Testis (tissue), 3 donors: ENCODE data around the gene NFKBIA. TPM values are rescaled to one million over a fixed set of nuclear protein-coding genes. Genes with fewer than 3 reads are reported as not detected.

Experiments
- DNase-seq: peaks from one replicate; pipeline ENCODE4 v3.0.0-alpha.2; 2019
- H3K27ac ChIP-seq, 2 donors: fragments of 200-600 bp; sonication (generic); one replicate each; pipeline ENCODE4 v1.5.1; 2019
- H3K27me3 ChIP-seq: fragments of 200-600 bp; sonication (generic); one replicate; pipeline ENCODE4 v1.5.1; 2019
- H3K36me3 ChIP-seq: fragments of 200-600 bp; sonication (generic); one replicate; pipeline ENCODE4 v1.5.1; 2017; ENCODE audit warnings: low read depth; ENCODE audit errors: missing control alignments
- H3K4me1 ChIP-seq: fragments of 200-600 bp; sonication (generic); one replicate; pipeline ENCODE4 v1.5.1; 2019
- H3K4me3 ChIP-seq, 2 donors: fragments of 200-600 bp; sonication (generic); one replicate each; pipeline ENCODE4 v1.5.1; 2017 to 2019
- H3K9me3 ChIP-seq: fragments of 200-600 bp; sonication (generic); one replicate; pipeline ENCODE4 v1.5.1; 2017
- POLR2A ChIP-seq: fragments of 450-650 bp; IDR thresholded peaks from one replicate; pipeline ENCODE4 v1.6.1; 2017; ENCODE audit warnings: antibody characterized with exemption, mild to moderate bottlenecking, moderate library complexity
- WGBS, 2 donors: methylation state at CpG; one replicate each; pipeline ENCODE4 v1.1.5; 2018; 5-methylcytosine and 5-hydroxymethylcytosine counted together
- intact Hi-C: fragments of 100-400 bp; cut with DNase I; formaldehyde crosslinking; loops from one replicate; pipeline ENCODE4 v1.15.1; 2023; ENCODE audit warnings: low total_unique reads
- polyA plus RNA-seq: library from polyadenylated mRNA; stranded (reverse); fragments of 350-450 nt; fragmentation: Illumina TruSeq; extraction: RNeasy Lipid Tissue Mini Kit (QIAGEN cat#74804); gene quantifications from one replicate; pipeline ENCODE4 v1.2.3, GENCODE V29; 2014; ENCODE audit warnings: low read depth, low replicate concordance; ENCODE audit not compliant: insufficient read depth
- total RNA-seq, 2 donors: library from RNA; depleted of rRNA; stranded (reverse); fragments of >200 nt; gene quantifications; one replicate each; pipeline ENCODE4 v1.2.3, GENCODE V29; 2016
- TF ChIP-seq, protein P1 (sequence below), 3 experiments: fragments of 450-650 bp in 2 of 3; fragments of 200-600 bp in 1 of 3; sonication (generic) in 1 of 3; IDR thresholded peaks; one replicate each; pipeline ENCODE4 v1.5.1; 2016 to 2019; ENCODE audit warnings: antibody characterized with exemption in 3 of 3, mild to moderate bottlenecking in 2 of 3, moderate library complexity in 1 of 3

The NFKBIA gene
- total and polyA plus RNA-seq, 3 donors from 2014 or later: 64.7 to 171 (median 154) TPM

GRCh38 chr14:35406090-35406489 is 1.5 kb upstream of the NFKBIA start:
- DNase-seq: no peak
- no peaks in the 10 kb centered on the region for H3K9me3 ChIP-seq
- intact Hi-C loops: loop anchor here (10.0 kb wide), 1 partner anchor 191 kb away; no protein-coding TSS in a partner anchor
- peaks cover 23% of the 10 kb centered on the region for H3K4me1 ChIP-seq
- H3K4me3 ChIP-seq: peak overlapping the region in 1 of 2 donors; percentile 92
- H3K36me3 ChIP-seq: no peaks in the 10 kb centered on the region
- no peaks in the 10 kb centered on the region for H3K27me3 ChIP-seq
- TF ChIP-seq POLR2A: no peak
- TF ChIP-seq, protein P1, sequence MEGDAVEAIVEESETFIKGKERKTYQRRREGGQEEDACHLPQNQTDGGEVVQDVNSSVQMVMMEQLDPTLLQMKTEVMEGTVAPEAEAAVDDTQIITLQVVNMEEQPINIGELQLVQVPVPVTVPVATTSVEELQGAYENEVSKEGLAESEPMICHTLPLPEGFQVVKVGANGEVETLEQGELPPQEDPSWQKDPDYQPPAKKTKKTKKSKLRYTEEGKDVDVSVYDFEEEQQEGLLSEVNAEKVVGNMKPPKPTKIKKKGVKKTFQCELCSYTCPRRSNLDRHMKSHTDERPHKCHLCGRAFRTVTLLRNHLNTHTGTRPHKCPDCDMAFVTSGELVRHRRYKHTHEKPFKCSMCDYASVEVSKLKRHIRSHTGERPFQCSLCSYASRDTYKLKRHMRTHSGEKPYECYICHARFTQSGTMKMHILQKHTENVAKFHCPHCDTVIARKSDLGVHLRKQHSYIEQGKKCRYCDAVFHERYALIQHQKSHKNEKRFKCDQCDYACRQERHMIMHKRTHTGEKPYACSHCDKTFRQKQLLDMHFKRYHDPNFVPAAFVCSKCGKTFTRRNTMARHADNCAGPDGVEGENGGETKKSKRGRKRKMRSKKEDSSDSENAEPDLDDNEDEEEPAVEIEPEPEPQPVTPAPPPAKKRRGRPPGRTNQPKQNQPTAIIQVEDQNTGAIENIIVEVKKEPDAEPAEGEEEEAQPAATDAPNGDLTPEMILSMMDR (IDR thresholded peaks at IDR 0.05): no peak
- H3K27ac ChIP-seq: peak overlapping the region; percentile 96 to 99
- 26 to 38% methylated on average over 2 of the region's 2 CpGs for WGBS, 2 donors

- intact Hi-C loops: loop anchor here (10.0 kb wide), 1 partner anchor 191 kb away; no protein-coding TSS in a partner anchor
- peak; percentile 56 for DNase-seq
- Histone ChIP-seq H3K27me3 (no peaks in the 10 kb centered on the region), H3K4me1 (peaks cover 28% of the 10 kb centered on the region), H3K9me3 (no peaks in the 10 kb centered on the region), H3K27ac (peak overlapping the region; percentile 96 to 99), H3K4me3 (peak overlapping the region; percentile 92 to 96), H3K36me3 (no peaks in the 10 kb centered on the region)
- TF ChIP-seq, protein P1 (IDR thresholded peaks at IDR 0.05): no peak
- TF ChIP-seq POLR2A: no peak
- 25 to 26% methylated on average over 14 of the region's 14 CpGs for WGBS, 2 donors
These were observed 901 bp upstream of the NFKBIA start for GRCh38 chr14:35405304-35405996.

DNA sequence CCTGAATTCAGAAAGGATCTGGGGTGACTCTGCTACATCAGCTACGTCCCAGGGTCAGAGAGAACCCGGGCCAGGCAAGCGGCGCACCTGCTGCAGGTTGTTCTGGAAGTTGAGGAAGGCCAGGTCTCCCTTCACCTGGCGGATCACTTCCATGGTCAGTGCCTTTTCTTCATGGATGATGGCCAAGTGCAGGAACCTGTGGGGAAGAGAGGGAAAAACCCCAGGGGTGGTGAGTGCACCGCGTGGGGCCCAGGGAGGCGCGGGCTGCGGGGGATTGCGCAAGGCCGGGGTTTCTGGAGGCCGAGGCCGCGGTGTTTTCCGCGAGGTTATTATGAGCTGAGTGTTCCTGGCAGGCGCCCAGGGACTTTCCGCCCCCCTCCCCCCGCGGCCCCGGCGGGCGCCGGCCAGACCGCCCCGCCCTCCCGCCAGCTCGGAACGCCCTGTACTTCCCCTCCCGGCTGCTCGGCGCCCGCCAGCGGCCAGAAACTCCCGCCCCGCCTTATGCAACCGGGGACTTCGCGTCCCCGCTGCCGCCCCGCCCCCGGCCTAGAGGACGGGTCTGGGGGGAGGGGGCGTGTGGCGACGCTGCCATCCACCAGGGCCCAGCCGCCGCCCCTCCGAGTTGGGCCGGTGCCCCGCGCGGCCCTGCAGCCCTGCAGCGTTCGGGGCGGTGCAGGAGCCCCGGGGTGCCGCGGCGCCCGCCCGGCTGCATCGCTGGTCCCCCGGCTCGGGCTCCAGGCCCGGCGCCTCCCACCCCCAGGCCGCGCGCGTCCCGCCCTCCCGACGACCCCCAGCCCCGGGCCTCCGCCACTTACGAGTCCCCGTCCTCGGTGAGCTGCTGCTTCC is 723 bp downstream of the NFKBIA start:
- Histone ChIP-seq H3K4me1 (peaks cover 28% of the 10 kb centered on the region), H3K36me3 (no peaks in the 10 kb centered on the region), H3K27ac (peak overlapping the region; percentile 96 to 99), H3K9me3 (no peaks in the 10 kb centered on the region), H3K4me3 (peak overlapping the region; percentile 92 to 96), H3K27me3 (no peaks in the 10 kb centered on the region)
- WGBS, 2 donors: 0% methylated on average over 38 to 40 of the region's 81 CpGs
- intact Hi-C loops: loop anchor here (1.0 to 10.0 kb wide), 2 partner anchors 68 to 189 kb away; no protein-coding TSS in a partner anchor
- TF ChIP-seq POLR2A: no peak
- TF ChIP-seq, protein P1 (IDR thresholded peaks at IDR 0.05): no peak
- DNase-seq: peak; percentile 96

- Histone ChIP-seq H3K36me3 (no peaks in the 10 kb centered on the region), H3K4me3 (peak overlapping the region; percentile 92 to 96), H3K27me3 (no peaks in the 10 kb centered on the region), H3K9me3 (no peaks in the 10 kb centered on the region), H3K27ac (peak overlapping the region; percentile 96 to 99), H3K4me1 (peaks cover 28% of the 10 kb centered on the region)
- no peak for DNase-seq
- WGBS, 2 donors: 11 to 17% methylated on average over 8 of the region's 8 CpGs
- TF ChIP-seq POLR2A: no peak
- TF ChIP-seq, protein P1 (IDR thresholded peaks at IDR 0.05): no peak
- intact Hi-C loops: loop anchor here (10.0 kb wide), 1 partner anchor 188 kb away; no protein-coding TSS in a partner anchor
These were observed 1.4 kb downstream of the NFKBIA start for GRCh38 chr14:35403114-35403602.
